Progenitor cell of endocrine pancreas (in vitro differentiated cells): ENCODE results near the gene SAMD9L. TPM values are rescaled to one million over a fixed set of nuclear protein-coding genes. Genes with fewer than 3 reads are reported as not detected.

ENCODE experiments used
- DNase-seq: peaks from one replicate; pipeline ENCODE4 v3.0.0; 2021; ENCODE audit warnings: low spot score; ENCODE audit not compliant: unreplicated experiment
- H3K27ac Mint-ChIP-seq: 2 replicates; pipeline ENCODE4 v1.8.0; 2021; ENCODE audit warnings: mild to moderate bottlenecking, moderate library complexity, mixed read lengths
- H3K27me3 Mint-ChIP-seq: 2 replicates; pipeline ENCODE4 v1.8.0; 2021; ENCODE audit warnings: mixed read lengths
- H3K36me3 Mint-ChIP-seq: 2 replicates; pipeline ENCODE4 v1.8.0; 2022; ENCODE audit warnings: mixed read lengths; ENCODE audit not compliant: insufficient read depth
- H3K4me1 Mint-ChIP-seq: 2 replicates; pipeline ENCODE4 v1.8.0; 2021; ENCODE audit warnings: low read depth, mixed read lengths
- H3K4me3 Mint-ChIP-seq: 2 replicates; pipeline ENCODE4 v1.8.0; 2021; ENCODE audit warnings: low read depth, mild to moderate bottlenecking, moderate library complexity, mixed read lengths
- H3K9me3 Mint-ChIP-seq: 2 replicates; pipeline ENCODE4 v1.8.0; 2021; ENCODE audit warnings: low read depth, mixed read lengths
- total RNA-seq: library from RNA; stranded (reverse); gene quantifications from 2 replicates; pipeline ENCODE4 v1.2.1, GENCODE V29; 2021
- TF ChIP-seq, protein P1 (sequence below): fragments of 200-600 bp; sonication (generic); IDR thresholded peaks from one replicate; pipeline ENCODE4 v1.5.0; 2021; ENCODE audit warnings: antibody characterized with exemption, mild to moderate bottlenecking; ENCODE audit not compliant: unreplicated experiment

Gene SAMD9L
- total RNA-seq, 1 donor from 2014 or later, result not detected

DNA sequence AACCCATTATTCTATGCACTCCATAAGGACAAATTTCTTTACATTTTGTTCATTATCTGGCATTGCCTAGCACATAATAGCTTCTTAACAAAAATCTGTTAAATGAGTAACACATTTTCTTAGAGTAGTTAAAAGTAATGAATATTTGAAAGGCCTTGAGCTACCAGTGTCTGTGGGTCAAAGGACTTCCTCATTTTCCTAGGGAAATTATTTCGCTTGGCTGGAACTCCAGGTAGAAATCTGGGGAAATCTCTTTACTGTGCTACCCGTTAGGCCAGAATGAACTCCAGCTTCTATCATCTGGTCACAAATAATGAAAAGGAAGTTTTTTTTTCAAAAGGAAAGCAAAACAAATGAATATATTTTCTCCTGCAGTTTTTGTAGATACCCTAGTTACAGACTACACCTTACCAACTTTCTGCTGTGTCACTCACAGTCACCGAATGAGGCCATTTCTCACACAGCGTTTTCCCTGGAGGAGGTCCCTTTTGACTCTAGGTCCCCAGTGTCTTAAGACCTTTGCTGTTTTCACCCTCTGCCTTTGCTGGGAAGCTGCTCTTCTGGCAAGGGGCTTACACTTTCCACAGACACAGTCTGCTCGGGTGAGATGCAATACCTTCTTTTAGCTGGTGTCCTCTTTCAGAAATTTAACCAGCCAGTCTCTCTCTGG, 1.6 kb downstream of the SAMD9L start:
- Mint-ChIP-seq H3K4me3 (no peak overlapping the region), H3K36me3 (no peaks in the 10 kb centered on the region), H3K27ac (peak overlapping the region; percentile 58), H3K27me3 (peaks cover 9% of the 10 kb centered on the region), H3K9me3 (no peaks in the 10 kb centered on the region), H3K4me1 (peaks cover 4% of the 10 kb centered on the region)
- DNase-seq, result no peak
- TF ChIP-seq, protein P1, sequence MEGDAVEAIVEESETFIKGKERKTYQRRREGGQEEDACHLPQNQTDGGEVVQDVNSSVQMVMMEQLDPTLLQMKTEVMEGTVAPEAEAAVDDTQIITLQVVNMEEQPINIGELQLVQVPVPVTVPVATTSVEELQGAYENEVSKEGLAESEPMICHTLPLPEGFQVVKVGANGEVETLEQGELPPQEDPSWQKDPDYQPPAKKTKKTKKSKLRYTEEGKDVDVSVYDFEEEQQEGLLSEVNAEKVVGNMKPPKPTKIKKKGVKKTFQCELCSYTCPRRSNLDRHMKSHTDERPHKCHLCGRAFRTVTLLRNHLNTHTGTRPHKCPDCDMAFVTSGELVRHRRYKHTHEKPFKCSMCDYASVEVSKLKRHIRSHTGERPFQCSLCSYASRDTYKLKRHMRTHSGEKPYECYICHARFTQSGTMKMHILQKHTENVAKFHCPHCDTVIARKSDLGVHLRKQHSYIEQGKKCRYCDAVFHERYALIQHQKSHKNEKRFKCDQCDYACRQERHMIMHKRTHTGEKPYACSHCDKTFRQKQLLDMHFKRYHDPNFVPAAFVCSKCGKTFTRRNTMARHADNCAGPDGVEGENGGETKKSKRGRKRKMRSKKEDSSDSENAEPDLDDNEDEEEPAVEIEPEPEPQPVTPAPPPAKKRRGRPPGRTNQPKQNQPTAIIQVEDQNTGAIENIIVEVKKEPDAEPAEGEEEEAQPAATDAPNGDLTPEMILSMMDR, result no peak

DNA sequence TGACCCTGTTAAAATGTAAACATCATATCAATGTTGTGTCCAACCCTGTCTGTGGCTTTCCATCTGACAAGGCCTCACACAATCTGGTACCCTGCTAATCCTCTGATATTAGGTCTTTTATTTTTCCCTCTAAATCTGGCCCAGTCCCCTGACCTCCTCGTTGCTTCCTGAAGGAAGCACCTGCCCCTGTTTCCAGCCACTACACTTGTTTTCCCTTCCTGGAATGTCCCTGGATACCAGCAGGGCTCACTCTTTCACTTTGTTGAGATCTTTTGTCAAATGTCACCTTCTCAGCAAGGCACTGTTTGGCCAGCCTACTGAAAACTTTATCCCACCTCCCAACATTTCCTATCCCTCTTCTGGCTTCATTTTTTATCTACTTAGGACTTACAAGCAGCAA, 2.1 kb downstream of the SAMD9L start:
- peaks cover 4% of the 10 kb centered on the region for H3K4me1 Mint-ChIP-seq
- no peaks in the 10 kb centered on the region for H3K9me3 Mint-ChIP-seq
- no peak for DNase-seq
- TF ChIP-seq, protein P1, result no peak
- no peak overlapping the region for H3K4me3 Mint-ChIP-seq
- peaks cover 9% of the 10 kb centered on the region for H3K27me3 Mint-ChIP-seq
- H3K27ac Mint-ChIP-seq, result peak overlapping the region; percentile 20
- no peaks in the 10 kb centered on the region for H3K36me3 Mint-ChIP-seq

DNA sequence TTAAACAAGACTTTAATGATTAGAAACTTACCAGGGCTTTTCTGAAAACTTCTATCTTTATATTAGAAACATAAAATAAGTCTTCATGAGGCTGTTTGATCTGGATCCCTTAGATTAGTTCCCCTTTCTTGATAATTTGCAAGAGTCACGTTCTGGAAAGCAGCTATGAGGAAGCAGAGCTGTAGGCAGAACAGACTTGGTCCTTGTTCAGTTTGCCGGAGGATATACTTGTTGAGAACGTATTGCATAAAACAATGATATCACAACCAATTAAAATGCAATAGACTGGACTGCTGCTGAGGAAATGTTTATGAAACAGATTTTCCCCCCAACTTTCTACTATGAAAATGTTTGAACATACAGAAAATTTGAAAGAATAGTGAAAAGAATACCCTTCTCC, 2.8 kb downstream of the SAMD9L start:
- Mint-ChIP-seq H3K9me3 (no peaks in the 10 kb centered on the region), H3K4me1 (peaks cover 4% of the 10 kb centered on the region), H3K36me3 (no peaks in the 10 kb centered on the region)

DNA sequence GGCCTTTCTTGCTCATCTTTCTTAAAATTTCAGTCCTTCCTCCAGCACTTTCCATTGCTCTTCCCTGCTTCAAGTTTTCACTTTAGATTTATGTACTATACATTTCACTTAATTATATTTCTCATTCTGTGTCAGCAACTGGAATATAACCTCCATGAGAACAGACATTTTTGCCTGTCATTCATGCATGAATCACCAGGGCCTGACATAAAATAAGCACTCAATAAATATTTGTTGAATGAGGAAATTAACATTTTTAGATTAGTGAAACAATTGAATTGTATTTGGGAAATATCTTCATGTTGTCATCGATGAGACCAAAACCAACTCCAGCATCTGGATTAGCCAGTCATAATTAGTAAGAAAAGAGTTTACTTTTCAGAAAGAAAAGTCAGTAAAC, 6.1 kb downstream of the SAMD9L start:
- H3K4me1 Mint-ChIP-seq, result peaks cover 4% of the 10 kb centered on the region
- H3K36me3 Mint-ChIP-seq, result no peaks in the 10 kb centered on the region
- DNase-seq, result no peak
- H3K4me3 Mint-ChIP-seq, result no peak overlapping the region
- H3K27me3 Mint-ChIP-seq, result peaks cover 3% of the 10 kb centered on the region
- H3K9me3 Mint-ChIP-seq, result no peaks in the 10 kb centered on the region
- H3K27ac Mint-ChIP-seq, result no peak overlapping the region
- TF ChIP-seq, protein P1, result no peak

More for the DNA sequence above, 2.8 kb downstream of the SAMD9L start:
- TF ChIP-seq, protein P1, result no peak
- no peak overlapping the region for H3K4me3 Mint-ChIP-seq
- H3K27ac Mint-ChIP-seq, result no peak overlapping the region
- DNase-seq, result no peak
- peaks cover 5% of the 10 kb centered on the region for H3K27me3 Mint-ChIP-seq

DNA sequence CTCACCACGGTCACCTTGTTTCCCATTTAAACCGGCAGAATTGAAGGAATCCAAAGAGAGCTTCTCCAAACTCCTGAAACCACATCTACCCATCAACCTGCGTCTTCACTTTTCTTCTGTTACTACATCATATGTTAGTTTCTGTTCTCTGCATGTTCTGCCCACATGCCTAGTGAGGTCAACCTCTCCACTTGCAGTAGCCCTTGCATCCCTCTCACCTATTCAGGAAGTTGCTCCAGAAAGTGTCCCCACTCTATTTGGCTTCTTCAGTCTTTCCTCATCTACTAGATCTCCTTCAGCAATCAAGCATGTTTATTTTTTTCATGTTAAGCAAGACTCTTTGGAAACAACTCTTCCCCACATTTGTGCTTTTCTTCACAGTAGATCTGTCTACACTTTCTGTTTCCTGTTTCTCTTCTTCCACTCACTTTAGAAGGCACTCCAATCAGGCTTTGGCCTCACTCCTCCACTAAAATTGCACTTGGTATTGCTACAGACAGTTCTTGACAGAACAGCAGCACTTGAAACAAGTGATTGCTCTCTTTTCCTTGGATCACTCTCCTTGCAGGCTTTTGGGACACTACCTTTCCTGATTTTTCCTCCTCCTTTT, 7.5 kb downstream of the SAMD9L start:
- peaks cover 3% of the 10 kb centered on the region for H3K27me3 Mint-ChIP-seq
- H3K4me1 Mint-ChIP-seq, result no peaks in the 10 kb centered on the region
- H3K9me3 Mint-ChIP-seq, result no peaks in the 10 kb centered on the region
- no peak overlapping the region for H3K27ac Mint-ChIP-seq
- no peak overlapping the region for H3K4me3 Mint-ChIP-seq
- DNase-seq, result no peak
- no peaks in the 10 kb centered on the region for H3K36me3 Mint-ChIP-seq
- TF ChIP-seq, protein P1, result no peak
